Right lobe of liver (tissue), 6 donors: ENCODE results near the gene GNB1L. TPM values are rescaled to one million over a fixed set of nuclear protein-coding genes. Genes with fewer than 3 reads are reported as not detected.

Experiments used
- ATAC-seq, 4 donors: fragments of 200-7000 bp; cut with Tn5 transposase; one replicate each; pipeline ENCODE4 v1.9.1; 2020; ENCODE audit warnings: mild to moderate bottlenecking in 4 of 4, moderate library complexity in 4 of 4
- DNase-seq, 3 donors: peaks; one replicate each; pipeline ENCODE4 v3.0.0-alpha.2; 2020
- H3K27ac ChIP-seq, 3 donors: fragments of 200-600 bp; one replicate each; pipeline ENCODE4 v1.8.0; 2022
- H3K27me3 ChIP-seq, 2 donors: fragments of 200-600 bp; one replicate each; pipeline ENCODE4 v1.8.0; 2022
- H3K36me3 ChIP-seq, 4 donors: fragments of 200-600 bp; sonication (generic) in 1 of 4; one replicate each; pipeline versions ENCODE4 v1.5.1 to v1.8.0; 2017 to 2022; ENCODE audit warnings: control low read depth in 1 of 4
- H3K4me1 ChIP-seq, 4 donors: fragments of 200-600 bp; sonication (generic) in 1 of 4; one replicate each; pipeline versions ENCODE4 v1.5.1 to v1.8.0; 2017 to 2022; ENCODE audit warnings: control low read depth in 1 of 4
- H3K4me3 ChIP-seq, 3 donors: fragments of 200-600 bp; one replicate each; pipeline ENCODE4 v1.8.0; 2022
- H3K9me3 ChIP-seq, 4 donors: fragments of 200-600 bp; sonication (generic) in 1 of 4; one replicate each; pipeline versions ENCODE4 v1.5.1 to v1.8.0; 2017 to 2022; ENCODE audit warnings: control low read depth in 1 of 4
- CTCF ChIP-seq, 4 donors: fragments of 200-600 bp in 3 of 4; fragments of 450-650 bp in 1 of 4; IDR thresholded peaks; one replicate each; pipeline versions ENCODE4 v1.5.1 to v1.8.0; 2016 to 2022; ENCODE audit warnings: antibody characterized with exemption in 4 of 4, mild to moderate bottlenecking in 2 of 4
- POLR2A ChIP-seq: fragments of 450-650 bp; IDR thresholded peaks from one replicate; pipeline ENCODE4 v1.6.1; 2017; ENCODE audit warnings: antibody characterized with exemption, mild to moderate bottlenecking
- WGBS: methylation state at CpG from one replicate; pipeline ENCODE4 v1.1.6; 2018; ENCODE audit warnings: low coverage, low lambda C conversion rate; ENCODE audit not compliant: insufficient coverage; ENCODE audit errors: missing lambda C conversion rate; 5-methylcytosine and 5-hydroxymethylcytosine counted together
- intact Hi-C, 2 donors: fragments of 100-400 bp; cut with DNase I; formaldehyde crosslinking; loops; one replicate each; pipeline versions ENCODE4 v1.11.2 to v1.14.1; 2022
- total RNA-seq, 6 experiments: library from RNA; depleted of rRNA in 2 of 6; stranded (reverse); fragments of >200 nt in 2 of 6; fragmentation: NEBNext Ultra II Directional in 3 of 6; extraction: Animal tissue kit (Norgen Biotek cat#: 25700) in 3 of 6; gene quantifications; one replicate each; pipeline versions ENCODE4 v1.1.0 to v1.2.4, GENCODE V29; 2016 to 2023
- donor health status: DM: no; HTN: yes; CAD: no.
- donor health status: DM: no; HTN: no; CAD: no.
- donor health status: DM: no; HTN: no; CAD: no.
- donor health status: DM: no; HTN: yes; CAD: no.
- donor health status: DM: no; HTN: yes; CAD: no.

The GNB1L gene
- total RNA-seq, 6 experiments from 2014 or later = 1.4 to 3.2 (median 2.7) TPM

GRCh38 chr22:19789406-19789805, 65.3 kb downstream of the GNB1L start:
- Histone ChIP-seq H3K27me3 (no peaks in the 10 kb centered on the region), H3K36me3 (no peaks in the 10 kb centered on the region), H3K4me3 (no peak overlapping the region), H3K27ac (no peak overlapping the region), H3K9me3 (no peaks in the 10 kb centered on the region), H3K4me1 (no peaks in the 10 kb centered on the region)
- peak in 2 of 3 donors; percentile 14 to 42 for DNase-seq
- no peak for TF ChIP-seq POLR2A
- TF ChIP-seq CTCF (IDR thresholded peaks at IDR 0.05) = no peak
- no peak for ATAC-seq
- no CpG with 5 or more reads among the region's 16 CpGs for WGBS
- intact Hi-C loops = loop anchor here in 1 of 2 donors (10.0 kb wide), 1 partner anchor 105 kb away; no protein-coding TSS in a partner anchor

- TF ChIP-seq CTCF (IDR thresholded peaks at IDR 0.05) (no peak), POLR2A (no peak)
- H3K9me3 ChIP-seq = no peaks in the 10 kb centered on the region
- H3K27ac ChIP-seq = no peak overlapping the region
- intact Hi-C loops = loop anchor here in 1 of 2 donors (10.0 kb wide), 1 partner anchor 106 kb away; no protein-coding TSS in a partner anchor
- ATAC-seq (no peak), DNase-seq (peak in 2 of 3 donors; percentile 10 to 47)
- no peaks in the 10 kb centered on the region for H3K36me3 ChIP-seq
- H3K4me3 ChIP-seq = no peak overlapping the region
- WGBS = no CpG with 5 or more reads among the region's 34 CpGs
- no peaks in the 10 kb centered on the region for H3K27me3 ChIP-seq
- no peaks in the 10 kb centered on the region for H3K4me1 ChIP-seq
These were observed 65.9 kb downstream of the GNB1L start for GRCh38 chr22:19788661-19789225.

- no peaks in the 10 kb centered on the region for H3K4me1 ChIP-seq
- no peak overlapping the region for H3K4me3 ChIP-seq
- H3K9me3 ChIP-seq = no peaks in the 10 kb centered on the region
- DNase-seq = peak in 1 of 3 donors; percentile 15
- no peak for ATAC-seq
- H3K27me3 ChIP-seq = no peaks in the 10 kb centered on the region
- H3K27ac ChIP-seq = no peak overlapping the region
- intact Hi-C loops = loop anchor here in 1 of 2 donors (10.0 kb wide), 1 partner anchor 107 kb away; no protein-coding TSS in a partner anchor
- WGBS = no CpG with 5 or more reads among the region's 9 CpGs
- H3K36me3 ChIP-seq = no peaks in the 10 kb centered on the region
- TF ChIP-seq POLR2A = no peak
- no peak for TF ChIP-seq CTCF (IDR thresholded peaks at IDR 0.05)
These were observed 66.9 kb downstream of the GNB1L start for GRCh38 chr22:19787849-19788141.

GRCh38 chr22:19786959-19787848, 67.5 kb downstream of the GNB1L start:
- intact Hi-C loops = loop anchor here in 1 of 2 donors (10.0 kb wide), 1 partner anchor 108 kb away; no protein-coding TSS in a partner anchor
- Histone ChIP-seq H3K36me3 (no peaks in the 10 kb centered on the region), H3K27me3 (no peaks in the 10 kb centered on the region), H3K4me1 (no peaks in the 10 kb centered on the region), H3K27ac (no peak overlapping the region), H3K4me3 (no peak overlapping the region), H3K9me3 (no peaks in the 10 kb centered on the region)
- TF ChIP-seq POLR2A (no peak), CTCF (IDR thresholded peaks at IDR 0.05) (no peak)
- ATAC-seq (no peak), DNase-seq (peak in 1 of 3 donors; percentile 7)
- no CpG with 5 or more reads among the region's 28 CpGs for WGBS
